Activated CD4-positive, alpha-beta T cell treated with anti-CD3 and anti-CD28 coated beads, Interleukin-2, amount 10 ng/mL, durations not matched to agents 7 days and 5 days (primary cell): Measurements from ENCODE around the gene SRSF10. TPM values are rescaled to one million over a fixed set of nuclear protein-coding genes. Genes with fewer than 3 reads are reported as not detected.
"Not testable (repeated sequence)": the region's sequence is repeated elsewhere in the genome, so short reads cannot be mapped to it uniquely, and the experiment has no call there.

Source experiments
- CTCF ChIA-PET: fragments of 350-600 bp; sonication (Branson Sonifier 250); formaldehyde crosslinking; loops from one replicate; lab custom pipeline; 2021; ENCODE audit warnings: antibody characterized with exemption; lab: Charles Lee
- POLR2A ChIA-PET: fragments of 350-600 bp; sonication (Branson Sonifier 250); formaldehyde crosslinking; loops from one replicate; lab custom pipeline; 2021; ENCODE audit warnings: antibody characterized with exemption; lab: Charles Lee
- DNase-seq: peaks from one replicate; pipeline ENCODE4 v3.0.0-alpha.2; 2020
- H3K27ac Mint-ChIP-seq: one replicate; pipeline ENCODE4 v1.8.0; 2021; ENCODE audit warnings: mild to moderate bottlenecking, moderate library complexity, mixed read lengths
- H3K27me3 Mint-ChIP-seq: one replicate; pipeline ENCODE4 v1.8.0; 2021; ENCODE audit warnings: mixed read lengths
- H3K36me3 Mint-ChIP-seq: one replicate; pipeline ENCODE4 v1.8.0; 2021; ENCODE audit warnings: low read depth, mixed read lengths
- H3K4me1 Mint-ChIP-seq: one replicate; pipeline ENCODE4 v1.8.0; 2021; ENCODE audit warnings: mixed read lengths
- H3K4me3 Mint-ChIP-seq: one replicate; pipeline ENCODE4 v1.8.0; 2021; ENCODE audit warnings: mild to moderate bottlenecking, moderate library complexity, mixed read lengths
- H3K9me3 Mint-ChIP-seq: one replicate; pipeline ENCODE4 v1.8.0; 2021; ENCODE audit warnings: mixed read lengths
- total RNA-seq, 2 experiments: library from RNA; stranded (reverse); gene quantifications; one replicate each; pipeline ENCODE4 v1.2.3, GENCODE V29; 2021

The SRSF10 gene
- total RNA-seq, 2 experiments from 2014 or later = 217 to 224 TPM

DNA sequence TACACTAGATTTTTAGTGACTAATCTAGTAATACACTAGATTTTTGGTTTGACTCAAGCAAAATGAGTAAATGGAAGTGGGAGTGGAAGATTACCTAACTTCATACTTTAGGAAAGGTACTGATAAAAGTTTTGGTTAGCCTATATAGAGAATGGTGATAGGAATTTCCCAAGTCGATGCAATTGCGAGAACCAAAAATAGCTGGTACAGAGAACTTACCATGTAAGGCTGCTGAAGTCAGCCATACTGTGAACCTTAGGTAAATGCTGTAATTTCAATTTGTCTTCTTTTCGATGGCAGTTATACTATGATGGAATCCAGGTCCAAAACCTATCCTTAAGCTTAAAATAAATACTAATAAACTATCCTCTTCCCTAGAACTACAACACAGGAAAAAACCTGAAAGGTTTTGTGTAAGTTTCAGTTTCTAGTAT lies 15.9 kb downstream of the SRSF10 start:
- H3K4me1 Mint-ChIP-seq = peaks cover 62% of the 10 kb centered on the region
- no peak overlapping the region for H3K4me3 Mint-ChIP-seq
- no peaks in the 10 kb centered on the region for H3K27me3 Mint-ChIP-seq
- H3K9me3 Mint-ChIP-seq = no peaks in the 10 kb centered on the region
- peaks cover 75% of the 10 kb centered on the region for H3K36me3 Mint-ChIP-seq
- ChIA-PET POLR2A (interaction anchor here (0.5 to 1.2 kb wide), 2 partner anchors 10 to 77 kb away, joined by 3 to 4 read pairs; no protein-coding TSS in a partner anchor), CTCF (no interaction called here)
- peak overlapping the region; percentile 55 for H3K27ac Mint-ChIP-seq
- no peak for DNase-seq

DNA sequence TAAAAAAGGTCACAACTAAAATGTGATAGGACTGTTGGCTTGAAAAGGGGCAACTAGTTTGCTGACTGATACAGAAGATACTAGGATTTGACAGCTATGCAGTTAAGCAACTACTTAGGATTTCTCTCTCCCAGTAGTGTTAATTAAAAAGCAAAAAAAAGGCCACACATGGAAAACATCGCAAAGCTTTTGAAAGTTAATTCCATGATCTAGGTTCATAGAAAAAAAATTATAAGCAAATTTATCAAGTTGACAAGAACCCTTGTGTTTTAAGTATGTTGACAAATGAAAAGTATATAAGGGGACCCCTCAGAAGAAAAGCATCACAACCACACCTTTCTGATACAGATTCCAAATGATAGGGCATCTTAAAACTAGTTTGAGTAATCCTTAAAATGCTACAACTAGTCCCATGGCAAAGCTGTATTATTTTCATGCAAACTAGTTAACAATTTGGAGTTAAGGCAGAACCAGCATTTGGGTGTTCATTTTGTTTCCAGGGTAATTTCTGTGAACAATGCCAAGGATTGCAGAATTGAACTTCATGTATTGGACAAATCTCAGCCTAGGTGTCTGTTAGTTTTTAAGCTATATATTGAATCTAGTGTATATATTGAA lies 16.4 kb downstream of the SRSF10 start:
- Mint-ChIP-seq H3K9me3 (no peaks in the 10 kb centered on the region), H3K4me1 (peaks cover 64% of the 10 kb centered on the region), H3K4me3 (no peak overlapping the region), H3K36me3 (peaks cover 75% of the 10 kb centered on the region), H3K27ac (peak overlapping the region; percentile 55), H3K27me3 (no peaks in the 10 kb centered on the region)
- POLR2A ChIA-PET = interaction anchor here (0.5 to 0.6 kb wide), 2 partner anchors 78 to 139 kb away, joined by 3 read pairs; no protein-coding TSS in a partner anchor
- DNase-seq = no peak
- CTCF ChIA-PET = interaction anchor here (1.1 to 1.2 kb wide), 2 partner anchors 9 to 13 kb away, joined by 3 read pairs; no protein-coding TSS in a partner anchor

DNA sequence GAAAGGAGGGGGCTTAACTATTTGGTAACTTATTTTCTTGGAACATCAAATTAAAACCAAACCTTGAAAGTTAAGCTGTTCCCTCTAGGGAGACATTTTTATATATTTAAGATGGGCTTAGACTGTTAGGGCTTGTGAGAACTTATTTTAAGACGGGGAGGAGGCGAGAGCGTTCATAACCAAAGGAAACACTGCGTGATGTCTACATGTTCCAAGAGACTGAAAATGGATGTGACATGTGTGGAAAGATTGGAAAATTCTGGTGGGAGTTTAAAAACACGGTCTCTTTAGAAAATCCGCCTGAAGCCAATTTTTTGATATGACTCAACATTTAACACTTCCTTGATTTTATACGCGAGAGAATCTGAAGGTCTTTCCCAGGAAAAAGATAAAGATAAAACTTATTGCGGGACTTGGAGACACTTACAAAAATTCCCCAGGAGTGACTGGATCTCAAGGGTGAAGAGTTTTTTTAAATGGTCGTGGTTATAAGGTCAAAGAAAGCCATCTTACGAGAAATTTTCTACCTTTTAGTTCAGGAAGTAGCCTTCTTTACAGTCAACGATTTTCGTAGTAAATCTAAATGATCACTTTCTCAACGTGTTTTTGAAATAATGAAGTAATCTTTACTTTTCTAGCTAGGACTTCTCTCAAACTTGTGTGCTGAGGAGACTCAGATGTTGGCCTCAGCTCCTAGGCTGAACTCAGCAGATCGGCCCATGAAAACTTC lies 19.7 kb downstream of the SRSF10 start:
- Mint-ChIP-seq H3K4me3 (peak overlapping the region; percentile 100), H3K9me3 (no peaks in the 10 kb centered on the region), H3K27me3 (no peaks in the 10 kb centered on the region), H3K27ac (peak overlapping the region; percentile 100), H3K36me3 (peaks cover 51% of the 10 kb centered on the region), H3K4me1 (peaks cover 72% of the 10 kb centered on the region)
- ChIA-PET POLR2A (interaction anchor here (0.7 to 1.7 kb wide), 2 partner anchors 20 kb away, joined by 5 to 9 read pairs; partner anchors contain the start of gene SRSF10), CTCF (interaction anchor here (0.8 to 1.9 kb wide), 3 partner anchors 11 to 20 kb away, joined by 3 to 9 read pairs (median 4); partner anchors contain the start of gene SRSF10)
- no peak for DNase-seq

DNA sequence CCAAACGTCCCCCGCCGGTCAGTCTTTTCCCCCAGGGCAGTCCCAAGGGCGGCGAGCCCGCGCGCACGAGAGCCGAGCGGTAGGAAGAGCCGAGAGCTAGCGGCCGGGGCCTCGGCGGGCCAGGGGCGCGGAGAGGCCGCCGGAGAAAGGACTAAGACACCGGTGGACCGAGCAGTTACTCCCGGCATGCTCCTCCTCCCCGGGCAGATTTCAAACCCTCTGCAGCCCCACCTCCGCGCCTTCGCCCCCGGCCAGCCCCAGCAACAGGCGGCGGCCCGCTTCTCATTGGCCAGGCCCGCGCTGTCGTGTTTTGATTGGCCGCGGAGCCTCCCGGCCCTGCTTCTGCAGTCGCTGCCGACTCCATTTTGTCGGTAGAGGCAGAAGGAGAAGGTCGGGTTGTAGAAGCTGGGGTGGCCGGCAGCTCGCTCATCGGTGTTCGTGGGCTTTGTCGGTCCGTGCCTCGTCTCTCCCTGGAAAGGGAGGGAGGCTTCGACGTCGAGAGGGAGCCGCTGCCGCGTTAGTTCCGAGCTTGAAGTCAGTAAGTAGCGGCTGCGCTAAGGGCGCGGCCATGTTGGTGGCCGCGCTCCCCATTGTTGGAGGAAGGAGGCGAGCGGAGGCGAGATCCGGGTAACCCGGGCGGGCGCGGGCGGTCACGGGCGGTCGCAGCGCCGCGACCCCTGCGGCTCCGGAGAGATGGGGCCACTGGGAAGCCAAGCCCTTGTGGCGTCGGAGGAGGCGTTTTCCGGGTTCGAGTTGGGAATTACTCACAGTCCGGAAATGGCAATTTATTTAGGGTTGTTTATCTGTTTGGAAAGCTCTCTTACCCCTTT lies 20.5 kb downstream of the SRSF10 start, which contains the start of gene PNRC2:
PNRC2 (plus strand) TSS at position 368 of the 830 bp plus-strand sequence. CDS start 1,630 bp downstream, outside the sequence.
- Mint-ChIP-seq H3K27me3 (no peaks in the 10 kb centered on the region), H3K4me1 (peaks cover 72% of the 10 kb centered on the region), H3K36me3 (peaks cover 45% of the 10 kb centered on the region), H3K4me3 (peak within 1 kb of the TSS; percentile 100), H3K9me3 (no peaks in the 10 kb centered on the region), H3K27ac (peak within 1 kb of the TSS; percentile 100)
- CTCF ChIA-PET = interaction anchor here (0.7 to 1.9 kb wide), 4 partner anchors 8 to 22 kb away, joined by 3 to 9 read pairs (median 4); partner anchors contain the start of gene SRSF10
- peak; percentile 97 for DNase-seq
- POLR2A ChIA-PET = interaction anchor here (1.7 kb wide), 1 partner anchor 21 kb away, joined by 9 read pairs; the partner anchor contains the start of gene SRSF10

DNA sequence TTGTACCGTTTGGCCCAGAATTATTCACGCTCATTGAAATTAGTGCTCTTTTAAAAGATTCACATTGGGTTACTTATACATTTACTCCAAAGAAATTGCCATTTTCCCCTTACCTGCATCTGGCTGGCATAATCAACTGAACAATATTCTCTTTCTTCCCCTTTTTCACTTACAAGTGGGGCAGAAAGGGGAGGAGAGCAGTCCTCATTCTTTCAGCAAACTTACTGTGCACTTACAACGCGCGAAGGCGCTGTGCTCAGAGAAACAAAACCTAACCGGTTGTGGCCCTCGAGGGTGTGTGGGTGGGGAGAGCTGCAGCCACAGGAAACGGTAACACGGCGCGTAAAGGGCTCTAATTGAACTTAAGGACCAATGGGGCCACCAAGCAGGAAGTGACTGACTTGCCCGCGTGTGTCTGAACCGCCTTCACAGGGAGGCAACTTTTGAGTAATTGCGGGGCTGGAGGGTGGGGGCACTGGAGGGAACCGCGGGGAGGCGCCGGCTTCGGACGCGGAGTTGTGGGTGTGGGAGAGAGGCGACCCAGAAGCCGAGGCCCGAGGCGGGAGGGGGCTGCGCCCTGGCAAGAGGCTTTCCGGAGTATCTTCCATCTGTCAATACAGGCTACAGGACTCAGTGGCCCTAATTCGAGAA lies 21.2 kb downstream of the SRSF10 start:
- POLR2A ChIA-PET = interaction anchor here (1.7 kb wide), 1 partner anchor 22 kb away, joined by 9 read pairs; the partner anchor contains the start of gene SRSF10
- H3K4me1 Mint-ChIP-seq = peaks cover 68% of the 10 kb centered on the region
- H3K27ac Mint-ChIP-seq = peak overlapping the region; percentile 100
- peaks cover 37% of the 10 kb centered on the region for H3K36me3 Mint-ChIP-seq
- no peaks in the 10 kb centered on the region for H3K9me3 Mint-ChIP-seq
- H3K4me3 Mint-ChIP-seq = peak overlapping the region; percentile 100
- no peaks in the 10 kb centered on the region for H3K27me3 Mint-ChIP-seq
- DNase-seq = peak; percentile 96
- CTCF ChIA-PET = interaction anchor here (0.7 to 1.9 kb wide), 4 partner anchors 9 to 22 kb away, joined by 3 to 9 read pairs (median 4); partner anchors contain the start of gene SRSF10

DNA sequence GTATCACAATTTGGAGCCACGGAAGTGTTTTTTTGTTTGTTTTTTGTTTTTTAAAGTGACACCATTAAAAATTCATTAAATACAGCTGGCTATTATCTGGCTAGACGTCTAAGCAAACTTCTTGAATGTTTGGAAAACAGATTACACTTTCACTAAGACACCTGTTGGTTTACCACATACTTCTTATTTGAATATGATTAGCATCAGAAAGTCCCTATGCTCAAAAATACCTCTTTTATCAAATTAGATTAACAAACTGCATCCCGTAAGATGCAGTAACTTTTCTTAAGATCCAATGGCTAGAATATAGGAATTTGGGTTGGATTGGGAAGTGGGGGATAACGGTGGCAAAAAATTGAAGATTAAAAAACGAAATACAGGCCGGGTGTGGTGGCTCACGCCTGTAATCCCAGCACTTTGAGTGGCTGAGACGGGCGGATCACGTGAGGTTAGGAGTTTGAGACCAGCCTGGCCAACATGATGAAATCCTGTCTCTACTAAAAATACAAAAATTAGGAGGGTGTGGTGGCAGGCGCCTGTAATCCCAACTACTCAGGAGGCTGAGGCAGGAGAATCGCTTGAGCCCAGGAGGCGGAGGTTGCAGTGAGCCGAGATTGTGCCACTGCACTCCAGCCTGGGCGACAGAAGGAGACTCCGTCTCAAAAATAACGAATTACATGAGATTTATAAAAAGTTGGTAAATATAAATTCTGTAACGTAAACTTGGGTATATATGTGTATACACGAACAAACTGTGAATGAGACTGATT lies 21.9 kb downstream of the SRSF10 start:
- ChIA-PET CTCF (interaction anchor here (0.6 to 1.9 kb wide), 3 partner anchors 15 to 302 kb away, joined by 3 to 9 read pairs (median 4); partner anchors contain the start of gene SRSF10), POLR2A (interaction anchor here (1.7 kb wide), 1 partner anchor 22 kb away, joined by 9 read pairs; the partner anchor contains the start of gene SRSF10)
- H3K9me3 Mint-ChIP-seq, DNase-seq, H3K27me3 Mint-ChIP-seq: not testable (repeated sequence)
- Mint-ChIP-seq H3K4me1 (peaks cover 61% of the 10 kb centered on the region), H3K36me3 (peaks cover 30% of the 10 kb centered on the region), H3K4me3 (peak overlapping the region; percentile 100), H3K27ac (peak overlapping the region; percentile 100)

DNA sequence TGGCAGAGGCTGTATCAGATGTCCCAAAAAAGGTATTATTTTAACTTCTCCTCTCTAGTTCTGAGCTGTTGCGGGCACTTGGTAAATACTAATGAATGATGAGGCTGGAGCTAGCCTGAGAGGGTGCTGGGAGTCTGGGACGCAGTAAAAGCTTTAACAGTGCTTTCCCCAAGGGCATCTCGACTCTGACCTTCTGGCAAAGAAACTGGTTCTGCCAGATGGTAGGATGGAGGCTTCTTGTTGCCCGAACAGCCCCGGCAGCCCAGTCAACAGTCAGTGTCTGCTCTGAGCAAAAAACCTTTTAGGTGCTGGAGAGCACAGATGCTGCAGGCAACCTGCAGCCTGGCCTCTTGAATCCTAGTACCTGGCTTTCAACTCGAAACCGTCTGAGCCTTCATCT lies 23.0 kb downstream of the SRSF10 start:
- ChIA-PET POLR2A (no interaction called here), CTCF (interaction anchor here (0.6 kb wide), 1 partner anchor 681 kb away, joined by 4 read pairs; no protein-coding TSS in a partner anchor)
- peak overlapping the region; percentile 100 for H3K27ac Mint-ChIP-seq

DNA sequence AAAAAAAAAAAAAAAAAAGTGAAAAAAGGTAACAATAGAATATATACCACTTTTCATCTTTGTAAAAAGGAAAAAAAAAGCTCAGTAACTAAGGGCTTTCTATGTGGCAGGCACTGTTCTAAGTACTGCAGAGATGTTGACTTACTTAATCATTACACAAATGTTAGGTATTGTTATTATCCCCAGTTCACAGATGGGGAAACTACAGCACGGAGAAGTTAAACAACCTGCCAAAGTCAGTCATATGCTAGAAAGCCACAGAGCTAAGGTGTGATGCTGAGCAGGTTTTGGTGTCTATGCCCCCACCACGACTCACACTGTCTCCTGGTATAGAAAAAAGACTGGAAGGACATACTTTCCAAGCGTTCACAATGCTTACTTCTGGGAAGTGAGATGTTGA lies 27.1 kb downstream of the SRSF10 start:
- H3K36me3 Mint-ChIP-seq = no peaks in the 10 kb centered on the region
- no peak for DNase-seq
- H3K9me3 Mint-ChIP-seq = no peaks in the 10 kb centered on the region
- no peak overlapping the region for H3K4me3 Mint-ChIP-seq
- CTCF ChIA-PET = interaction anchor here (0.6 kb wide), 2 partner anchors 43 to 1030 kb away, joined by 3 to 5 read pairs; no protein-coding TSS in a partner anchor
- peaks cover 35% of the 10 kb centered on the region for H3K4me1 Mint-ChIP-seq
- no peak overlapping the region for H3K27ac Mint-ChIP-seq
- H3K27me3 Mint-ChIP-seq = no peaks in the 10 kb centered on the region
- POLR2A ChIA-PET = no interaction called here

More for the DNA sequence above, 23.0 kb downstream of the SRSF10 start:
- peaks cover 53% of the 10 kb centered on the region for H3K4me1 Mint-ChIP-seq
- peaks cover 23% of the 10 kb centered on the region for H3K36me3 Mint-ChIP-seq
- H3K27me3 Mint-ChIP-seq = no peaks in the 10 kb centered on the region
- DNase-seq = no peak
- peak overlapping the region; percentile 36 for H3K4me3 Mint-ChIP-seq
- H3K9me3 Mint-ChIP-seq = no peaks in the 10 kb centered on the region

DNA sequence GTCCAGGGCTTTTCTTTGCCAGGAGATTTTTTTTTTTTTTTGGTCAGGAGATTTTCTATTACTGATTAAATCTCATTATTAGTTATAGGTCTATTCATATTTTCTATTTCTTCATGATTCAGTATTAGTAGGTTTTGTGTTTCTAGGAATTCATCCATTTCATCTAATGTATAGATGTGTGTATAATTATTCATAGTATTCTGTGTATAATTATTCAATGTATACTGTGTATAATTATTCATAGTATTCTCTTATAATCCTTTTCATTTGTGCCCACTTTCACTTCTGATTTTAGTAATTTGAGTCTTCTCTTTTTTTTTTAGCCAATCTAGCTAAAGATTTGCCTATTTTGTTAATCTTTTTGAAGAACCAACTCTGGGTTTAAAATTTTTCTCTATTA lies 32.8 kb downstream of the SRSF10 start:
- ChIA-PET CTCF (no interaction called here), POLR2A (no interaction called here)
- Mint-ChIP-seq H3K27ac (no peak overlapping the region), H3K4me3 (no peak overlapping the region), H3K36me3 (peaks cover 1% of the 10 kb centered on the region), H3K27me3 (peaks cover 27% of the 10 kb centered on the region), H3K4me1 (peaks cover 3% of the 10 kb centered on the region), H3K9me3 (peaks cover 7% of the 10 kb centered on the region)
- no peak for DNase-seq

DNA sequence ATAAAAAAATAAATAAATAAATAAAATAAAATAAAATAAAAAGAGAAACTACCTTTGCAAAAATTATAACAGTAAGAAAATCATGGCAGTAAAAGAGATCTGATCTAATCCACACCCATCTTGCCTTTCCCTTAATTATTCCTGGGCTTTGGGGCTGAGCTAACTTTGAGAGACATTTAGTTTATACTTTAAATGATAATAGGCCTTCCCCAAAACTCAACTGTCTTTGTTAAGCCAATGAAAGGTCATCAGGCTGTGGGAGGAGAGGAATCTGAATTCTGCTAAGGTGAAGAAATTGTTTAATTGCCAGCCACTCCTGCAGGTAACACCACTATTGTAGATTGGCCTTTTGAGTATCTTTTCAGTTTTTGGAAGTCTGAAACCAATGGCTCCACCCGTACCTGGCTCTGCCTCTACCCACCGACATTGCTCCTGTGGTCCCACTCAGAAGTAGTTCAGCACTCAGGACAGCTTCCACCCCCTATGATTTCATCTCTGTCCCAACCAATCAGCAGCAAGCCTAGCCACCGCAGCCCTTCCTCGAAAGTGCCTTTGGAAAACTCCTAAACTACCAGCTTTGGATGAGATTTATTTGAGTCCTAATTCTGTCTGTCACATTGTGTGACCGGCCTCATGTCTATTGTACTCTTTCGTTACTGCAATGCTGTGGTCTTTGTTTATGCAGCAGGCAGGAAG lies 43.5 kb downstream of the SRSF10 start:
- H3K27ac Mint-ChIP-seq = no peak overlapping the region
- no peak for DNase-seq
- peaks cover 4% of the 10 kb centered on the region for H3K27me3 Mint-ChIP-seq
- no peak overlapping the region for H3K4me3 Mint-ChIP-seq
- no peaks in the 10 kb centered on the region for H3K9me3 Mint-ChIP-seq
- POLR2A ChIA-PET = no interaction called here
- H3K36me3 Mint-ChIP-seq = no peaks in the 10 kb centered on the region
- CTCF ChIA-PET = no interaction called here
- no peaks in the 10 kb centered on the region for H3K4me1 Mint-ChIP-seq
